Measurements from ENCODE around the gene ZNF236. TPM values are rescaled to one million over a fixed set of nuclear protein-coding genes. Genes with fewer than 3 reads are reported as not detected.
"Not testable (repeated sequence)": the region's sequence is repeated elsewhere in the genome, so short reads cannot be mapped to it uniquely, and the experiment has no call there.

The ZNF236 gene
- total and polyA plus RNA-seq, 3 experiments from 2014 or later, result 11.1 to 15.9 (median 13.4) TPM

DNA sequence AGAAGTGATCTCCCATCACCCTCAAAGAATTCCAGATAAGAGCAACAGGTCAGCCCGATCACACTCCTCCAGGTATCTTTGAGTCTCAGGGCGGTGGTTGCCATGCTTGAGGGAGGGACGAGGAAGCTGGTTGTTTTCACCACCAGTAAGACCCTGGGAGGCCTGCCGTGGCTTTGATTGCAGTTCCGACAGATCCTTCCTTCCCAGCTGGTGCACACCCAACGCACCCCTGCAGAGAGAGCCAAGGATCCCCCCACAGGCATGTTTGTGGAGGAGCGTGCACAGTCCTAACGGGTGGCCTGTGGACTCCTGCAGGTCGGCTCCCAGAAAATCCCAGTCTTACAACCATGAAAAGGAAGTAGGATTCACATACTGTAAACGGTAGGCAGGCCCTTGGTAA lies 13.8 kb upstream of the ZNF236 start:
- Mint-ChIP-seq H3K27ac (peak overlapping the region in 1 of 8 donors; percentile 68), H3K27me3 (no peaks in the 10 kb centered on the region), H3K9me3 (no peaks in the 10 kb centered on the region), H3K4me1 (peaks cover 5 to 7% (median 5%) of the 10 kb centered on the region in 3 donors), H3K36me3 (peaks cover 0 to 32% (median 7%) of the 10 kb centered on the region in 3 donors), H3K4me3 (no peak overlapping the region)
- no peaks in the 10 kb centered on the region for H3K9me3 ChIP-seq (ENCODE audit: low read length)
- no peaks in the 10 kb centered on the region for H3K36me3 ChIP-seq (ENCODE audit: insufficient read depth, low read length)
- ChIA-PET CTCF (no interaction called here), POLR2A (interaction anchor here (0.6 to 0.7 kb wide), 2 partner anchors 400 to 1840 kb away, joined by 3 to 13 read pairs; no protein-coding TSS in a partner anchor)
- H3K27ac ChIP-seq (ENCODE audit: low read depth, low read length), result no peak overlapping the region
- no peak for DNase-seq
- H3K4me3 ChIP-seq (ENCODE audit: low read length), result no peak overlapping the region
- no peaks in the 10 kb centered on the region for H3K27me3 ChIP-seq (ENCODE audit: insufficient read depth, low read length, poor library complexity, severe bottlenecking)
- H3K4me1 ChIP-seq (ENCODE audit: insufficient read depth, low read length), result peaks cover 2% of the 10 kb centered on the region

GRCh38 chr18:76811530-76811929 lies 10.8 kb upstream of the ZNF236 start:
- DNase-seq; H3K27me3 ChIP-seq (ENCODE audit: insufficient read depth, low read length, poor library complexity, severe bottlenecking); H3K4me3 ChIP-seq (ENCODE audit: low read length); H3K4me3 Mint-ChIP-seq; H3K27ac ChIP-seq (ENCODE audit: low read depth, low read length); H3K27me3 Mint-ChIP-seq; H3K9me3 Mint-ChIP-seq; H3K4me1 ChIP-seq (ENCODE audit: insufficient read depth, low read length); H3K9me3 ChIP-seq (ENCODE audit: low read length); POLR2A ChIA-PET; H3K36me3 ChIP-seq (ENCODE audit: insufficient read depth, low read length): not testable (repeated sequence)
- CTCF ChIA-PET, result interaction anchor here (4.0 kb wide), 1 partner anchor 9 kb away, joined by 31 read pairs; no protein-coding TSS in a partner anchor
- Mint-ChIP-seq H3K36me3 (peaks cover 4 to 51% (median 12%) of the 10 kb centered on the region in 3 donors), H3K27ac (peak overlapping the region in 1 of 8 donors; percentile 70), H3K4me1 (peaks cover 0 to 11% (median 5%) of the 10 kb centered on the region in 3 donors)

GRCh38 chr18:76814256-76814655 lies 8.1 kb upstream of the ZNF236 start:
- H3K9me3 ChIP-seq (ENCODE audit: low read length), result no peaks in the 10 kb centered on the region
- Mint-ChIP-seq H3K27me3 (no peaks in the 10 kb centered on the region), H3K36me3 (peaks cover 4 to 48% (median 11%) of the 10 kb centered on the region in 3 donors), H3K4me3 (no peak overlapping the region), H3K4me1 (peaks cover 14 to 29% (median 18%) of the 10 kb centered on the region in 3 donors), H3K9me3 (no peaks in the 10 kb centered on the region), H3K27ac (no peak overlapping the region)
- no peak overlapping the region for H3K27ac ChIP-seq (ENCODE audit: low read depth, low read length)
- no peak overlapping the region for H3K4me3 ChIP-seq (ENCODE audit: low read length)
- CTCF ChIA-PET, result interaction anchor here (4.0 to 6.1 kb wide), 2 partner anchors 12 kb away, joined by 31 to 48 read pairs; no protein-coding TSS in a partner anchor
- no peaks in the 10 kb centered on the region for H3K27me3 ChIP-seq (ENCODE audit: insufficient read depth, low read length, poor library complexity, severe bottlenecking)
- POLR2A ChIA-PET, result no interaction called here
- no peak for DNase-seq
- H3K4me1 ChIP-seq (ENCODE audit: insufficient read depth, low read length), result no peaks in the 10 kb centered on the region
- H3K36me3 ChIP-seq (ENCODE audit: insufficient read depth, low read length), result no peaks in the 10 kb centered on the region

GRCh38 chr18:76816127-76816526 lies 6.2 kb upstream of the ZNF236 start:
- peak overlapping the region in 2 of 7 donors; percentile 15 to 32 for H3K4me3 Mint-ChIP-seq
- peak overlapping the region in 3 of 8 donors; percentile 26 to 87 (median 45) for H3K27ac Mint-ChIP-seq
- CTCF ChIA-PET, result interaction anchor here (6.1 kb wide), 1 partner anchor 13 kb away, joined by 48 read pairs; no protein-coding TSS in a partner anchor

GRCh38 chr18:76817888-76818611 lies 4.3 kb upstream of the ZNF236 start:
- ChIA-PET CTCF (interaction anchor here (6.1 kb wide), 1 partner anchor 15 kb away, joined by 48 read pairs; no protein-coding TSS in a partner anchor), POLR2A (interaction anchor here (0.6 to 0.7 kb wide), 2 partner anchors 12 to 41 kb away, joined by 4 read pairs; no protein-coding TSS in a partner anchor)
- H3K9me3 Mint-ChIP-seq, result no peaks in the 10 kb centered on the region
- no peak for DNase-seq
- no peaks in the 10 kb centered on the region for H3K36me3 ChIP-seq (ENCODE audit: insufficient read depth, low read length)
- H3K9me3 ChIP-seq (ENCODE audit: low read length), result no peaks in the 10 kb centered on the region
- no peak overlapping the region for H3K4me3 ChIP-seq (ENCODE audit: low read length)
- peaks cover 4 to 39% (median 8%) of the 10 kb centered on the region in 3 donors for H3K36me3 Mint-ChIP-seq
- no peak overlapping the region for H3K27ac ChIP-seq (ENCODE audit: low read depth, low read length)
- peak overlapping the region in 2 of 7 donors; percentile 29 to 43 for H3K4me3 Mint-ChIP-seq
- peaks cover 13% of the 10 kb centered on the region for H3K4me1 ChIP-seq (ENCODE audit: insufficient read depth, low read length)
- peaks cover 33 to 55% (median 39%) of the 10 kb centered on the region in 3 donors for H3K4me1 Mint-ChIP-seq
- no peaks in the 10 kb centered on the region for H3K27me3 ChIP-seq (ENCODE audit: insufficient read depth, low read length, poor library complexity, severe bottlenecking)
- H3K27ac Mint-ChIP-seq, result peak overlapping the region in 2 of 8 donors; percentile 15 to 39
- H3K27me3 Mint-ChIP-seq, result no peaks in the 10 kb centered on the region

More at GRCh38 chr18:76816127-76816526, 6.2 kb upstream of the ZNF236 start:
- POLR2A ChIA-PET, result interaction anchor here (0.6 kb wide), 1 partner anchor 106 kb away, joined by 5 read pairs; no protein-coding TSS in a partner anchor
- Mint-ChIP-seq H3K27me3 (no peaks in the 10 kb centered on the region), H3K4me1 (peaks cover 32 to 48% (median 35%) of the 10 kb centered on the region in 3 donors), H3K36me3 (peaks cover 4 to 43% (median 8%) of the 10 kb centered on the region in 3 donors), H3K9me3 (no peaks in the 10 kb centered on the region)
- DNase-seq, result no peak
- Histone ChIP-seq H3K9me3 (ENCODE audit: low read length) (no peaks in the 10 kb centered on the region), H3K4me3 (ENCODE audit: low read length) (no peak overlapping the region), H3K27ac (ENCODE audit: low read depth, low read length) (no peak overlapping the region), H3K4me1 (ENCODE audit: insufficient read depth, low read length) (peaks cover 12% of the 10 kb centered on the region), H3K27me3 (ENCODE audit: insufficient read depth, low read length, poor library complexity, severe bottlenecking) (no peaks in the 10 kb centered on the region), H3K36me3 (ENCODE audit: insufficient read depth, low read length) (no peaks in the 10 kb centered on the region)

- Histone ChIP-seq H3K4me3 (ENCODE audit: low read length) (no peak overlapping the region), H3K4me1 (ENCODE audit: insufficient read depth, low read length) (peaks cover 20% of the 10 kb centered on the region), H3K27me3 (ENCODE audit: insufficient read depth, low read length, poor library complexity, severe bottlenecking) (no peaks in the 10 kb centered on the region), H3K36me3 (ENCODE audit: insufficient read depth, low read length) (no peaks in the 10 kb centered on the region), H3K27ac (ENCODE audit: low read depth, low read length) (no peak overlapping the region), H3K9me3 (ENCODE audit: low read length) (no peaks in the 10 kb centered on the region)
- CTCF ChIA-PET, result interaction anchor here (1.0 to 6.1 kb wide), 4 partner anchors 11 to 236 kb away, joined by 3 to 48 read pairs (median 5); no protein-coding TSS in a partner anchor
- no peaks in the 10 kb centered on the region for H3K27me3 Mint-ChIP-seq
- no peak for DNase-seq
- H3K4me1 Mint-ChIP-seq, result peaks cover 47 to 69% (median 47%) of the 10 kb centered on the region in 3 donors
- H3K4me3 Mint-ChIP-seq, result peak overlapping the region; percentile 93 to 99 (median 94)
- POLR2A ChIA-PET, result interaction anchor here (0.7 kb wide), 1 partner anchor 18 kb away, joined by 3 read pairs; no protein-coding TSS in a partner anchor
- H3K36me3 Mint-ChIP-seq, result peaks cover 4 to 31% (median 6%) of the 10 kb centered on the region in 3 donors
- peak overlapping the region in 2 of 8 donors; percentile 11 to 98 for H3K27ac Mint-ChIP-seq
- H3K9me3 Mint-ChIP-seq, result no peaks in the 10 kb centered on the region
These were observed 2.8 kb upstream of the ZNF236 start for GRCh38 chr18:76819411-76820136.

GRCh38 chr18:76821356-76821874 lies 942 bp upstream of the ZNF236 start:
- peak overlapping the region; percentile 93 to 99 (median 94) for H3K4me3 Mint-ChIP-seq
- no peaks in the 10 kb centered on the region for H3K36me3 ChIP-seq (ENCODE audit: insufficient read depth, low read length)
- no peaks in the 10 kb centered on the region for H3K27me3 Mint-ChIP-seq
- peak overlapping the region; percentile 87 for H3K4me3 ChIP-seq (ENCODE audit: low read length)
- CTCF ChIA-PET, result interaction anchor here (1.1 to 1.9 kb wide), 2 partner anchors 19 to 234 kb away, joined by 5 to 6 read pairs; no protein-coding TSS in a partner anchor
- H3K27ac ChIP-seq (ENCODE audit: low read depth, low read length), result peak overlapping the region; percentile 93
- H3K36me3 Mint-ChIP-seq, result peaks cover 0 to 18% (median 1%) of the 10 kb centered on the region in 3 donors
- H3K4me1 Mint-ChIP-seq, result peaks cover 52 to 72% (median 57%) of the 10 kb centered on the region in 3 donors
- H3K9me3 ChIP-seq (ENCODE audit: low read length), result no peaks in the 10 kb centered on the region
- peak overlapping the region; percentile 88 to 99 (median 96) for H3K27ac Mint-ChIP-seq
- POLR2A ChIA-PET, result no interaction called here
- DNase-seq, result no peak
- peaks cover 27% of the 10 kb centered on the region for H3K4me1 ChIP-seq (ENCODE audit: insufficient read depth, low read length)
- H3K9me3 Mint-ChIP-seq, result no peaks in the 10 kb centered on the region
- H3K27me3 ChIP-seq (ENCODE audit: insufficient read depth, low read length, poor library complexity, severe bottlenecking), result no peaks in the 10 kb centered on the region
